HG02943 (cell line): ENCODE results near the gene BRD3.
"Not testable (repeated sequence)": the region's sequence is repeated elsewhere in the genome, so short reads cannot be mapped to it uniquely, and the experiment has no call there.

Experiments used
- ATAC-seq: cut with Tn5 transposase; IDR thresholded peaks from one replicate; pipeline ENCODE4 v1.9.1; 2021; ENCODE audit warnings: mild to moderate bottlenecking, low read depth, moderate library complexity; ENCODE audit not compliant: unreplicated experiment

The BRD3 gene

DNA sequence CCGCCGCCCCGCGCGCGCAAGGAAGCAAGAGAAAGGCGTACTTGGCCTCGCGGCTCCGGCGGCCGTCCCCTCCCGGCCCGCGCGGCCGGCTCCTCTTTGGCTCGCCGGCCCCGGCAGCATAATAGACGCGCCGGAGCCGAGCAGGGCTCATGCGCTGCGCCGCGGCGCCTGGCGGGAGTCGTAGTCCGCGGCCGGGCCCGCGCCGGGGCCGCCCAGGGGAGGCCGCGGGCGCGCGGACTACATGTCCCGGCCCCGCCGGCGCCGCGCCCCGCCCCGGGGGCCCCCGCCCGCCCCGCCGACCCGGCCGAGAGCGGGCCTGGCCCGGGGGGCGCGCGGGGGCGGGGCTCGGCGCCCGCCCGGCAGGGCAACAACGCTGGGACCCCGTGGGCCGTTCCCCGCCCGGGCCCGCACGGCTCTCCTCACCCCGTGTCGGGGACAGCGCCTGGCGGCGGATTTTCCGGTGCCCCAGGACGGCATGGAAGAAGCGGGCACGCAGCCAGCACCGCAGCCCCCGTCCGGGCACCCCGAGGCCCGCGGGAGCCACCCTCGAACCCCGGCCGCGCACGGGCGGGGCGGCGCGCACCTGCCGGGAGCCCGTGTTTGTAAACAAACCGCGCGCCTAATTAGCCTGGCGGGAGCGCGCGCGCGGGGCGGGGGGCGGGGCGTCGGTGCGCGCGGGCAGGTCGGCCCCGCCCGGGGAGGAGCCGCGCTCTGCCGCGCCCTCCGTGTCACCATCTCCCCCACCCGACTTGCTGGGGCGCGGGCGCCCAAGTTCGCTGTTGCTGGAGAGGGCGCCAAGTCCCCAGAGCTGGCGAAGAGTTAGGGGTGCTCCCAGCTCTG, at the start of gene BRD3:
TSS of gene BRD3 (minus strand) at position 123 of the 840 bp plus-strand sequence. CDS start 14,549 bp downstream, outside the sequence.
- ATAC-seq = peak; percentile 59

DNA sequence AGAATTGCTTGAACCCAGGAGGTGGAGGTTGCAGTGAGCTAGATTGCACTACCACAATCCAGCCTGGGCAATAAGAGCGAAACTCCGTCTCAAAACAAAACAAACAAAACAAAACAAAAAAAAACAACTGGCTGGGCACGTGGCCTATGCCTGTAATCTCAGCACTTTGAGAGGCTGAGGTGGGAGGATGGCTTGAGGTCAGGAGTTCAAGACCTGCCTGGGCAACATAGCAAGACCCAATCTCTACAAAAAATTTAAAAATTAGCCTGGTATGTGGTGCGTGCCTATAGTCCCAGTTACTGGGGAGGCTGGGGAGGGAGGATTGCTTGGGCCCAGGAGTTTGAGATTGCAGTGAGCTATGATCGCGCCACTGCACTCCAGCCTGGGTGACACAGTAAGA, 44.7 kb upstream of the BRD3 start:
- ATAC-seq = no peak

DNA sequence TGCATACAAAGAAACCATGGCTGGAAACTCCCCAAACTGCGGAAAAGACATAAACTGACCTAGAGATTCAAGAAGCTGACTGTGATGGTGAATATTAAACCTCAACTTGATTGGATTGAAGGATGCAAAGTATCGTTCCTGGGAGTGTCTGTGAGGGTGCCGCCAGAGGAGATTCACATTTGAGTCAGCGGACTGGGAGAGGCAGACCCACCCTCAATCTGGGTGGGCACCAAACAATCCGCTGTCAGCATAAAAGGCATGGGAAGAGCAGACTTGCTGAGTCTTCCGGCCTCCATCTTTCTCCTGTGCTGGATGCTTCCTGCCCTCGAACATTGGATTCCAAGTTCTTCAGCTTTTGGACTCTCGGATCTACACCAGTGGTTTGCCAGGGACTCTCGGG, 43.2 kb upstream of the BRD3 start:
- no peak for ATAC-seq

DNA sequence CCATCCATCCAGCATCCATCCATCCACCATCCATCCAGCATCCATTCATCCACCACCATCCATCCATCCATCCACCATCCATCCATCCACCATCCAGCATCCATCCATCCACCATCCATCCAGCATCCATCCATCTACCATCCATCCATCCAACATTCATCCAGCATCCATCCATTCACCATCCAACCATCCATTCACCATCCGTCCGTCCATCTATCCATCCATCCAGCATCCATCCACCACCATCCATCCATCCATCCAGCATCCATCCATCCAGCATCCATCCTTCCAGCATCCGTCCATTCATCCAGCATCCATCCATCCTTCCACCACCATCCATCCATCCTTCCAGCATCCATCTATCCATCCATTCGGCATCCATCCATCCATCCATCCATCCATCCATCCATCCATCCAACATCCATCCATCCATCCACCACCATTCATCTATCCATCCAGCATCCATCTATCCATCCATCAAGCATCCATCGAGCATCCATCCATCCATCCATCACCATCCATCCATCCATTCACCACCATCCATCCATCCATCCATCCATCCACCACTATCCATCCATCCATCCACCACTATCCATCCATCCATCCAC, 35.7 kb upstream of the BRD3 start:
- ATAC-seq = no peak

DNA sequence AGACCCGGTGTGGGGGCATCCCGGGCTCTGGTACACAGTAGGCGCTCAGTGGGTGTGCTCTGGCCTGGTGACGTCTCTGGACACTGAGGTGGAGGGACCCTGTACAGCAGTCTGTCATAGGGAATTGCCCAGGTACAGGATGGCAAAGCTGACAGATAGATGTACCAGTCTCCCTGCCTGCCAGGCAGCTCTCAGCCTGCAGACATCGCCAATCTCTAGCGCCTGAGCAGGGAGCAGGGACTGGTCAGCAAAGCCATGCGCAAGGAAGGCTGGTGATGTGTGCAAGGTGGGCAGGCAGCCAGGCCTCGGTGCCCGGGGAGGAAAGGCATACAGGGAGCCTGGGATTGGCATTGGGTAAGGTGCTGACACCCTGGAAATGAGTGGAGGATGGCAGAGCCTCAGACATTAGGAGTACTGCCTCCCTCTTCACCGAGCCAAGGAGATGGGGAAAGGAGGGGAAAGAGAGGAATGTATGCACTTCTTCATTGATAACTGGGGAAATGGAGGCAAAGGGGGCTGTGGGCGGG, 33.9 kb upstream of the BRD3 start:
- ATAC-seq = no peak

DNA sequence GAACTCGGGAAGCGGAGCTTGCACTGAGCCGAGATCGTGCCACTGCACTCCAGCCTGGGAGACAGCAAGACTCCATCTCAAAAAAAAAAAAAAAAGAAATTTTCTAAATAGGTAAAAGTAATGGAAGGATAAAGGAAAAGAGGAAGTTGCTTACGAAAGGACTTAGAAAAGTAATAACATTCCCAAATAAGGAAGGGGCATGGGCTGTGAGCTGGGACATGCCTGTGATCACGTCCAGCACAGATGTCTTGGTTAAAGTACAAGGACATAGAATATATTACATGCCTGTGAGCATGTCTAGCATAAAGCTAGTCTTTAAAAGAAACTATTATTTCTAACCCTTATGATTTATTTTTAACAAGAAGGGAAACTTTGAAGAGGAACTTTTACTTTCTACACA, 33.3 kb upstream of the BRD3 start:
- not testable (repeated sequence) for ATAC-seq

DNA sequence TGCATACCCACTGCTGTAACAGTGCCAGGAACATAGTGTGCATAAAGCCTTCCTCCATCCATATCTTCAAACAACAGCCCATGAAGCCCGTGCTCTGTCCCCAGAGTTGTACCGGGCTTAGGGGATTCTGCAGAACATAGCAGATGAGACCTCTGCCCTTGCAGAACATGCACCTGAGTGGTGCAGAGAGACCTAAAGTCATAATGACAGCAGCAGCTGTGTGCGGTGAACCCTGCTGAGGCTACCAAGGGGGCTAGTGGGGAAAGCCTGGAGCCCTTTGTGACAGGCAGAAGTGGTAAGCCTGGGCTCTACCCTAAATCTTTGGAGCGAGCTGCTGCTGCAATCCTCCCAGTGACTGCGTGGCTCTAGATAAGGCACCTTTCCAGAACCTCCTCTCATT, 32.2 kb upstream of the BRD3 start:
- ATAC-seq = no peak

DNA sequence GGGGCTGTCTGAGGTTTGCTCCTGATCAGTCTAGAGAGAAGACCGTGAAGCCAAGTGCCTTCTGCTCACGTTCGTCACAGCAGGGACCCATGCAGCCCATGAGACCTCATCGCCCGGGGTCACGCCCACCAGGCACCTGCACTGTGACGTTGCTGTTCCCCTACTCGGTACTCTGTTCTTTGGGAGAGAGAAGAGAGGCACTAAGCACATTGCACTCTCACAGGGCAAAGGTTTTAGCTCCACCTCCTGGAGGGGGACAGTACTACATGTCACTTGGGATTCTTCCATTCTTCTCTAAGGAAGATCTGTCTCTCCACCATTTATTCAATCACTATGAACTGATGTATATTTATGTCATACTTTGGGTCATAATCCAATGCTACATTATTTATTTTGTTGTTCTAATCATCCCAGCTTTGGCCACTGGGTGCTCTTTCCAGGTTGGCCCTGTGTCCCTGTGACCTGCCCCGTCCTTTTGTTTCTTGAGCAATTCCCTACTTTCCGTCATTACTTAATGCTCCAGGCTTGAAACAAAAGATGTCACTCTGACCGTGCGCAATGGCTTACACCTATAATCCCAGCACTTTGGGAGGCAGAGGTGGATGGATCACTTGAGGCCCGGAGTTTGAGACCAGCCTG, 31.4 kb upstream of the BRD3 start:
- no peak for ATAC-seq

DNA sequence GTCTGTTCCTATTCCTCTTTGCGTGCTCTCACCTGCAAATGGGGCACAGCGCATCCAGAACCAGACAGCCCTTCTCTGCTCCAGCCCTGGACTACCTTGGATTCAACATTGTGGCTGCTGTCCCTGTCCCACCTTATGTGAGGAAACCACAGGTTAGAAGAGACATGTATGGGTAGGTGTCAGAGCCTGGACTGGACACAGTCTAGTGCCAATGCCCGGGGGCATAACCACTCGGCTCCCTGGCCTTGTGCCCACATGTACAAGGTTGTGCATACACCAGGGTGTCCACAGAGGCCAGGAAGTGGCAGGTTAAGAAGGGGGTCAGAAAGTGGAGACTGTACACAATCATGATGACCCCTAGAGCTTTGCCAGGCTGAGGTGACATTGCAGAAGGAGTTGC, 22.1 kb upstream of the BRD3 start:
- ATAC-seq = no peak

DNA sequence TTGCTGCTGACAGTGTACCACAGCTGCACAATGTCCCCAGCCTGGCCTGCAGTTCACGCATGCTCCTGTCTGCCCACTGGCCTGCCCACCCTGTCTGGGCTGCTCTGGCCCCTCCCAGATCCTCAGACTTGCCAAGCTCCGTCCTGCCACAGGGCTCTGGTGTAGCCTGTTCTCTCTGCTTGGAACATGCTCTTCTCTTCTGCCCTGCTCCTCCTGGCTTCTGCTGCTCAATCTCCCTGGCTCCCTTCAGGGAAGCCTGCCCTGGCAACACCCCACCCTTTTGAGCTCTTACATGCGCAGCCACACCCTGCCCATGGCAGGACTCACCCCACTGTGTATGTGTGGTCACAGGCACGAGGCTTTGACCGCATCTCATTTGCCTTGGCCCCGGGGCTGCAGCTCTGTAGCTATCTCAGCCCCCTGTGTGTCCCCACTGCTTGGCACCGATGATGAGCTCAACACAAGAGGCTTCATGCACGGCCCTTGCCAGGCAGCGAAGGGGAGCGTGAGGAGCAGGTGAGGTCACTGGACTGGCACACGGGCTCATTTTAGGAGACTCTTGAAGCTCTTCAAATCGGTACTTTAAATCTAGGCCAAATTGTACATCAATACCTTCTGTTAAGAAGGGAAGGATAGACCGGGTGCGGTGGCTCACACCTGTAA, 20.4 kb upstream of the BRD3 start:
- ATAC-seq = no peak

DNA sequence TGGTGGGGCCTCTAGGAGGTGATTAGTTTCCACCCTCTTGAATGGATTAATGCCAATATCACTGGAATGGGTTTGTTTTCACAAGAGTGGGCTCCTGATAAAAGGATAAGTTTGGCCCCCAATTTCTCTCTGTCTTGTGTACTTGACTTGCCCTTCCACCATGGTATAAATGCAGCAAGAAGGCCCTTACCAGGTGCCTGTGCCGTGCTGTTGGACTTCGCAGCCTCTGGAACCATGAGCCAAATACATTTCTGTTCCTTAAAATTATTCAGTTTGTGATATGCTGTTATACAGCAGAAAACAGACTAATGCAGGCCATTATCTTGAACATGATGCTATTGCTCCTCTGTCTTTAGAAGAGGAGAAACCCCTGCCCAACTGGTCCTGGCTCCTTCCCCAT, 17.8 kb upstream of the BRD3 start:
- ATAC-seq = no peak

DNA sequence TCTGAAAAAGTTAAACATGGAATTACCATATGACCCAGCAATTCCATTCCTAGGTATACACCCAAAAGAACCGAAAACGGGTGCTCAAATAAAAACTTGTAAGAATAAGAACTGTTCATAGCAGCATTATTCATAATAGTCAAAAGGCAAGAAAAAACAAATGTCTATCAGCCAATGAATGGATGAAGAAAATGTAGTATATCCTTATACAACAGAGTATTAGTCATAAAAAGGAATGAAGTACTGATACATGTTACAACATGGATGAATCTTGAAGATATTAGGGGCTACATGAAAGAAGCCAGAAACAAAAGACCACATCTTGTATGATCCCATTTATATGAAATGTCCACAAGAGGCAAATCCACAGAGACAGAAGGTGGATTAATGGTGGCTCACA, 15.6 kb upstream of the BRD3 start:
- ATAC-seq = no peak

DNA sequence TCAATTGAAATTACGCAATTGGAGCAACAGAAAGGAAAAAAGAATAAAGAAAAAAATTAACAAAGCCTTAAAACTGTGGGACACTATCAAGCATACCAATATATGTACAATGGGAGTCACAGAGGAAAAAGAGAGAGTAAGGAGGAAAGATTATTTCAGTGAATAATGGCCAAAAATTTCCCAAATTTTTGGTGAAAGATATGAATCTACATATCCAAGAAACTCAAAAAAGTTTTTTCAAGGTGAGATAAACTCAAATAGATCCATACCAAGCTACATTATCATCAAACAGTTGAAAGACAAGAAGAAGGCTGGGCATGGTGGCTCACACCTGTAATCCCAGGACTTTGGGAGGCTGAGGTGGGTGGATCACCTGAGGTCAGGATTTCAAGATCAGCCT, 8.8 kb upstream of the BRD3 start:
- no peak for ATAC-seq

DNA sequence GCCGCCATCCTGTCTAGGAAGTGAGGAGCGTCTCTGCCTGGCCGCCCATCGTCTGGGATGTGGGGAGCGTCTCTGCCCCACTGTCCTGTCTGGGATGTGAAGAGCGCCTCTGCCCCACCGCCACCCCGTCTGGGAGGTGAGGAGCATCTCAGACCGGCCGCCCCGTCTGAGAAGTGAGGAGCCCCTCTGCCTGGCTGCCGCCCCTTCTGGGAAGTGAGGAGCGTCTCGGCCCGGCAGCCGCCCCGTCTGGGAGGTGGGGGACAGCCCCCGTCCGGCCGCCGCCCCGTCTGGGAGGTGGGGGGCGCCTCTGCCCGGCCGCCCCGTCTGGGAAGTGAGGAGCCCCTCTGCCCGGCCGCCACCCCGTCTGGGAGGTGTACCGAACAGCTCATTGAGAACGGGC, 7.9 kb upstream of the BRD3 start:
- ATAC-seq = not testable (repeated sequence)

DNA sequence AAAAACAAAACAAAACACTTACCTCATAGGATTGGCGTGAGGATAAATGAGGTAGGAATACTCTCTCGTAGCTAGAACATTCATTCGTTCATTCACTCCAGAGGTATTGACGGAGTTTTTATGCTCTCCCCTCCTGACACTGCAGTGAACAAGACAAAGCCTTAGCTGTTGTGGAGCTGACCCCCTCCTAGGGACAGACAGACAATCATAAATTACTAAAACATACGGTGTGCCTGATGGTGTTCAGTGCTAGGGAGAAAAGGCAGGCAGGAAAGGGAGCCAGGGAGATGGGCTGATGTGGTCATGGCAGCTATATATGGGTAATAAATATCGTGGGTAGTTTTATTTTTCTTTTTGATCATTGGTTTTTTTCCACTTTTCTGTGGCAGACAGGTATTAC, 5.7 kb upstream of the BRD3 start:
- ATAC-seq = no peak

DNA sequence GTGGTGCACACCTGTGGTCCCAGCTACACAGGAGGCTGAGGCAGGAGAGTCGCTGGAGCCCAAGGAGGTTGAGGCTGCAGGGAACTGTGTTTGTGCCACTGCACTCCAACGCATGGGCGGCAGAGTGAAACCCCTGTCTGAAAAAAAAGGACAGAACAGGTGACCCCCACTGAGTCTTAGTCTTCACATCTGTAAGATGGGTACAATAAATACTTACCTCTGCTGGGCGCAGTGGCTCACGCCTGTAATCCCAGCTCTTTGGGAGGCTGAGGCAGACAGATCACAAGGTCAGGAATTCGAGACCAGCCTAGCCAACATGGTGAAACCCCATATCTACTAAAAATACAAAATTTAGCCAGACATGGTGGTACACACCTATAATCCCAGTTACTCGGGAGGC, 4.9 kb upstream of the BRD3 start:
- not testable (repeated sequence) for ATAC-seq

DNA sequence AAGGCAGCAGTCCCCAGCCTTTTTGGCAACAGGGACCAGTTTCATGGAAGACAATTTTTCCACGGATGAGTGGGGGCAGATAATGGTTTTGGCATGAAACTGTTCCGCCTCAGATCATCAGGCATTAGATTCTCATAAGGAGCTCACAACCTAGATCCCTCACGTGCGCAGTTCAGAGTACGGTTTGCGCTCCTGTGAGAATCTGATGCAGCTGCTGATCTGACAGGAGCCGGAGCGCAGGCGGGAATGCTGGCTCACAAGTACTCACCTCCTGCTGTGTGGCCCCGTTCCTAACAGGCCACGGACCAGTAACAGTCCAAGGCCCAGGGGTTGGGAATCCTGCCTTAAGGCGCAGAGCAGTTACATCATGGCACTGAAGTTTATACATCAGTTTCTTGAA, 3.3 kb upstream of the BRD3 start:
- ATAC-seq = no peak

DNA sequence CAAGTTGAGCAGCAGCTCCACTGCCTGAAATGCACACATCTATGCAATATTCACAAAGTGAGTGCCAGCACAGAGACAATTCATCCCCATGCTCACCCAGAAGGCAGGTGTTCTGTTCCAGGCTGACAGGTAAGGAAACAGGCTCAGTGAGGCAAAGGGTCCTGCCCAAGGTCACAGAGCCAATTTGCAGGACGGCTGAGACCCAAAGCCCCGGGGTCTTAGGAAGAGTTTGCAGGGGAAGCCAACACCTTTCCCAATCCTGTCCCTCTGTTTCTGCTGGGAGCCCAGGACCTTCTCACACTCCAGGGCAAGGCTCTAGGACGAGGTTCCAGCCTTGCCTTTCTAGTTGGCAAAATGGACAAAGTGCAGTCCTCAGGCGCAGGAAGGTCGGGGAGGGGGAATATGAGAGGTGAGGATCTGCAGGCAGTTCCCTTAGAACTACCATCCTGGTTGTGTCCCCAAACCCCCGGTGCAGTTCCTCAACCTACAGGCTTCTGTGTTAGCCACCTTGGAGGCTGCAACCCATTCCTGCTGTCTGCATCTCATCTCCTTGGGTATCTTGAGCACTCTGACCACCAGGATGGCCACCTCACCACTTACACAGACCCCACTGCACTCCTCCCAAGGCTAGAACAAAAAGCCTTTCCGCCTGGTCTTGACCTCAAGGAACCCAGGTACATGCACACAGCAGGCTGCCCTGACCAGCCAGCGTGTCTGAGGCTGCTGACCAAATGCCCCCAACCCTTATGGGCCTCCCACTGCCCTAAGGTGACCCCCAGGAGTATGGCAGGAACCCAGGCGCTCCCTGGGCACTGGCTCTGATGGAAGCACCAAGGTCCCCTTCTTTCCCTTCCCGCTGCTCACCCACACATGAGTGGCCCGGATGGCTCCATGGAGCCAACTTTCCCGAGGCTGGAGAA, 1.9 kb upstream of the BRD3 start:
- no peak for ATAC-seq

DNA sequence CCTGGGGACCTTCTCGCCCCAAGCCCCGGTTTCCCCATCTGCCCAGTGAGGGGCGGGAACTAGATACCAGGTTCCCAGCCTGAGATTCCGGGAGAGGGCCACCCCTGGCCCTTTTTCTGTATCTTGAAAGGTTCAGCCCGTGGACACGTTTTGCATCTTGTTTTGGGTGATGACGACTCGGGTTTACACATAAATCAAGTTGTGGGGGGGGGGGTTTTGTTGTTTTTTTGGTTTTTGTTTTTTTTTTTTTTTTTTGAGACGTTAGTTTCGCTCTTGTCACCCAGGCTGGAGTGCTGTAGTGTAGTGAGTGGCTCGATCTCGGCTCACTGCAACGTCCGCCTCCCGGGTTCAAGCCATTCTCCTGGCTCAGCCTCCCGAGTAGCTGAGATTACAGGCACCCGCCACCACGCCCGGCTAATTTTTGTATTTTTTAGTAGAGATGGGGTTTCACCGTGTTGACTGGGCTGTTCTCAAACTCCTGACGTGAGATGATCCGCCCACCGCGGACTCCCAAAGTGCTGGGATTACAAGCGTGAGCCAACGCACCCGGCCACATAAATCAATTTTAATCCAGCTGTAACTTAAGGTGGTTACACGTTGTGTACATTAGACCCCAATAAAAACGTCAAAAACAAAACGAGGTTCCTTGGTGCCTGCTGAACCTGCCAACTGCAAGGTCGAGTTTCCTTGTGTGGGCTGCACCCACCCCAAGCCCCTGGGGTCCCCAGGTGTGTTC, 1.1 kb upstream of the BRD3 start:
- no peak for ATAC-seq
